IgD-negative memory B cell (primary cell): ENCODE measurements around the gene NHSL2. TPM values are rescaled to one million over a fixed set of nuclear protein-coding genes. Genes with fewer than 3 reads are reported as not detected.

Experiments
- H3K27ac Mint-ChIP-seq, 3 donors: one replicate each; pipeline ENCODE4 v1.8.0; 2020 to 2022; ENCODE audit warnings: mild to moderate bottlenecking in 3 of 3, mixed read lengths in 3 of 3, moderate library complexity in 1 of 3
- H3K27me3 Mint-ChIP-seq: one replicate; pipeline ENCODE4 v1.8.0; 2021; ENCODE audit warnings: mixed read lengths
- H3K36me3 Mint-ChIP-seq: one replicate; pipeline ENCODE4 v1.8.0; 2020; ENCODE audit warnings: mild to moderate bottlenecking, mixed read lengths
- H3K4me1 Mint-ChIP-seq, 3 donors: one replicate each; pipeline ENCODE4 v1.8.0; 2020 to 2022; ENCODE audit warnings: mixed read lengths in 3 of 3, mild to moderate bottlenecking in 1 of 3
- H3K4me3 Mint-ChIP-seq, 4 donors: one replicate each; pipeline ENCODE4 v1.8.0; 2020 to 2022; ENCODE audit warnings: mild to moderate bottlenecking in 4 of 4, mixed read lengths in 4 of 4, moderate library complexity in 3 of 4
- H3K9me3 Mint-ChIP-seq, 3 donors: one replicate each; pipeline ENCODE4 v1.8.0; 2020 to 2021; ENCODE audit warnings: mixed read lengths in 3 of 3, mild to moderate bottlenecking in 1 of 3
- polyA plus RNA-seq: library from polyadenylated mRNA; unstranded; fragments of 300-500 nt; fragmentation: Illumina TruSeq; gene quantifications from one replicate; pipeline ENCODE4 v1.2.3, GENCODE V29; 2021

The NHSL2 gene
- polyA plus RNA-seq, 1 donor from 2014 or later: 0.83 TPM

GRCh38 chrX:72069350-72070160 lies 158.9 kb downstream of the NHSL2 start:
- H3K9me3 Mint-ChIP-seq: no peaks in the 10 kb centered on the region
- peaks cover 34% of the 10 kb centered on the region for H3K27me3 Mint-ChIP-seq
- no peak overlapping the region for H3K4me3 Mint-ChIP-seq
- peaks cover 0 to 5% (median 2%) of the 10 kb centered on the region in 3 donors for H3K4me1 Mint-ChIP-seq
- H3K27ac Mint-ChIP-seq: no peak overlapping the region
- no peaks in the 10 kb centered on the region for H3K36me3 Mint-ChIP-seq

- no peak overlapping the region for H3K27ac Mint-ChIP-seq
- peaks cover 27% of the 10 kb centered on the region for H3K27me3 Mint-ChIP-seq
- peaks cover 0 to 3% (median 2%) of the 10 kb centered on the region in 3 donors for H3K4me1 Mint-ChIP-seq
- H3K9me3 Mint-ChIP-seq: no peaks in the 10 kb centered on the region
- H3K4me3 Mint-ChIP-seq: no peak overlapping the region
- H3K36me3 Mint-ChIP-seq: no peaks in the 10 kb centered on the region
These were observed 160.6 kb downstream of the NHSL2 start for GRCh38 chrX:72071213-72071612.

- Mint-ChIP-seq H3K9me3 (peaks cover 0 to 3% (median 0%) of the 10 kb centered on the region in 3 donors), H3K36me3 (no peaks in the 10 kb centered on the region), H3K4me1 (peaks cover 0 to 3% (median 2%) of the 10 kb centered on the region in 3 donors), H3K27me3 (peaks cover 16% of the 10 kb centered on the region), H3K4me3 (no peak overlapping the region), H3K27ac (no peak overlapping the region)
These were observed 163.0 kb downstream of the NHSL2 start for GRCh38 chrX:72073633-72074032.

GRCh38 chrX:72078411-72078810 lies 167.8 kb downstream of the NHSL2 start:
- H3K9me3 Mint-ChIP-seq: peaks cover 0 to 3% (median 0%) of the 10 kb centered on the region in 3 donors
- H3K27me3 Mint-ChIP-seq: peaks cover 11% of the 10 kb centered on the region
- H3K4me3 Mint-ChIP-seq: peak overlapping the region in 1 of 4 donors; percentile 69
- H3K36me3 Mint-ChIP-seq: no peaks in the 10 kb centered on the region
- H3K4me1 Mint-ChIP-seq: peaks cover 0 to 2% (median 0%) of the 10 kb centered on the region in 3 donors
- H3K27ac Mint-ChIP-seq: peak overlapping the region in 1 of 3 donors; percentile 51

- no peaks in the 10 kb centered on the region for H3K36me3 Mint-ChIP-seq
- peaks cover 0 to 3% (median 0%) of the 10 kb centered on the region in 3 donors for H3K9me3 Mint-ChIP-seq
- H3K27ac Mint-ChIP-seq: no peak overlapping the region
- H3K27me3 Mint-ChIP-seq: peaks cover 10% of the 10 kb centered on the region
- peaks cover 0 to 2% (median 0%) of the 10 kb centered on the region in 3 donors for H3K4me1 Mint-ChIP-seq
- H3K4me3 Mint-ChIP-seq: no peak overlapping the region
These were observed 169.0 kb downstream of the NHSL2 start for GRCh38 chrX:72079607-72080006.

GRCh38 chrX:72080150-72080549 lies 169.5 kb downstream of the NHSL2 start:
- Mint-ChIP-seq H3K27ac (no peak overlapping the region), H3K36me3 (no peaks in the 10 kb centered on the region), H3K4me1 (peaks cover 0 to 2% (median 0%) of the 10 kb centered on the region in 3 donors), H3K27me3 (peaks cover 10% of the 10 kb centered on the region), H3K9me3 (peaks cover 0 to 3% (median 0%) of the 10 kb centered on the region in 3 donors), H3K4me3 (no peak overlapping the region)

GRCh38 chrX:72080800-72081199 lies 170.2 kb downstream of the NHSL2 start:
- Mint-ChIP-seq H3K36me3 (no peaks in the 10 kb centered on the region), H3K4me3 (no peak overlapping the region), H3K27me3 (peaks cover 8% of the 10 kb centered on the region), H3K4me1 (peaks cover 0 to 2% (median 0%) of the 10 kb centered on the region in 3 donors), H3K27ac (peak overlapping the region in 1 of 3 donors; percentile 80), H3K9me3 (peaks cover 0 to 3% (median 0%) of the 10 kb centered on the region in 3 donors)

- Mint-ChIP-seq H3K4me1 (peaks cover 0 to 2% (median 0%) of the 10 kb centered on the region in 3 donors), H3K27me3 (peaks cover 8% of the 10 kb centered on the region), H3K27ac (peak overlapping the region in 1 of 3 donors; percentile 80), H3K4me3 (no peak overlapping the region), H3K9me3 (peaks cover 0 to 3% (median 0%) of the 10 kb centered on the region in 3 donors), H3K36me3 (no peaks in the 10 kb centered on the region)
These were observed 171.1 kb downstream of the NHSL2 start for GRCh38 chrX:72081605-72082320.

GRCh38 chrX:72083291-72083690 lies 172.6 kb downstream of the NHSL2 start:
- Mint-ChIP-seq H3K36me3 (no peaks in the 10 kb centered on the region), H3K27ac (no peak overlapping the region), H3K9me3 (peaks cover 0 to 4% (median 2%) of the 10 kb centered on the region in 3 donors), H3K4me1 (peaks cover 0 to 2% (median 0%) of the 10 kb centered on the region in 3 donors), H3K27me3 (peaks cover 9% of the 10 kb centered on the region), H3K4me3 (no peak overlapping the region)

- Mint-ChIP-seq H3K4me3 (no peak overlapping the region), H3K36me3 (no peaks in the 10 kb centered on the region), H3K9me3 (peaks cover 0 to 2% (median 2%) of the 10 kb centered on the region in 3 donors), H3K27ac (no peak overlapping the region), H3K27me3 (peaks cover 6% of the 10 kb centered on the region), H3K4me1 (no peaks in the 10 kb centered on the region)
These were observed 173.5 kb downstream of the NHSL2 start for GRCh38 chrX:72084114-72084513.

- Mint-ChIP-seq H3K36me3 (no peaks in the 10 kb centered on the region), H3K4me3 (no peak overlapping the region), H3K9me3 (peaks cover 0 to 2% (median 2%) of the 10 kb centered on the region in 3 donors), H3K4me1 (peaks cover 0 to 2% (median 0%) of the 10 kb centered on the region in 3 donors), H3K27ac (no peak overlapping the region), H3K27me3 (peaks cover 3% of the 10 kb centered on the region)
These were observed 176.3 kb downstream of the NHSL2 start for GRCh38 chrX:72086995-72087394.

GRCh38 chrX:72088761-72089160 lies 178.1 kb downstream of the NHSL2 start:
- H3K4me3 Mint-ChIP-seq: no peak overlapping the region
- H3K36me3 Mint-ChIP-seq: no peaks in the 10 kb centered on the region
- H3K27ac Mint-ChIP-seq: no peak overlapping the region
- peaks cover 0 to 2% (median 2%) of the 10 kb centered on the region in 3 donors for H3K9me3 Mint-ChIP-seq
- H3K4me1 Mint-ChIP-seq: peaks cover 0 to 2% (median 0%) of the 10 kb centered on the region in 3 donors
- H3K27me3 Mint-ChIP-seq: peaks cover 8% of the 10 kb centered on the region

- no peaks in the 10 kb centered on the region for H3K36me3 Mint-ChIP-seq
- peaks cover 10% of the 10 kb centered on the region for H3K27me3 Mint-ChIP-seq
- no peak overlapping the region for H3K27ac Mint-ChIP-seq
- H3K9me3 Mint-ChIP-seq: peaks cover 0 to 2% (median 2%) of the 10 kb centered on the region in 3 donors
- peaks cover 0 to 2% (median 0%) of the 10 kb centered on the region in 3 donors for H3K4me1 Mint-ChIP-seq
- H3K4me3 Mint-ChIP-seq: no peak overlapping the region
These were observed 178.6 kb downstream of the NHSL2 start for GRCh38 chrX:72089254-72089653.

- Mint-ChIP-seq H3K4me1 (peaks cover 11 to 15% (median 15%) of the 10 kb centered on the region in 3 donors), H3K36me3 (no peaks in the 10 kb centered on the region), H3K4me3 (peak overlapping the region in 3 of 4 donors; percentile 2 to 61 (median 58)), H3K27ac (peak overlapping the region; percentile 59 to 94 (median 75)), H3K9me3 (no peaks in the 10 kb centered on the region), H3K27me3 (peaks cover 13% of the 10 kb centered on the region)
These were observed 184.2 kb downstream of the NHSL2 start for GRCh38 chrX:72094894-72095293.

- Mint-ChIP-seq H3K9me3 (no peaks in the 10 kb centered on the region), H3K27ac (peak overlapping the region; percentile 59 to 94 (median 75)), H3K4me1 (peaks cover 16 to 20% (median 18%) of the 10 kb centered on the region in 3 donors), H3K4me3 (peak overlapping the region in 2 of 4 donors; percentile 2 to 61), H3K27me3 (peaks cover 13% of the 10 kb centered on the region), H3K36me3 (no peaks in the 10 kb centered on the region)
These were observed 184.7 kb downstream of the NHSL2 start for GRCh38 chrX:72095370-72095769.
